Left kidney (tissue), 2 donors: ENCODE measurements around the gene GORASP2. TPM values are rescaled to one million over a fixed set of nuclear protein-coding genes. Genes with fewer than 3 reads are reported as not detected.

Source experiments
- DNase-seq: peaks from one replicate; pipeline ENCODE4 v3.0.0-alpha.2; 2013
- polyA plus RNA-seq: library from polyadenylated mRNA; unstranded; fragments of 120-200 nt; gene quantifications from one replicate; pipeline ENCODE4 v1.2.1, GENCODE V29; 2013; ENCODE audit not compliant: insufficient read length

Gene GORASP2
- polyA plus RNA-seq, 1 donor, result 84.8 TPM

DNA sequence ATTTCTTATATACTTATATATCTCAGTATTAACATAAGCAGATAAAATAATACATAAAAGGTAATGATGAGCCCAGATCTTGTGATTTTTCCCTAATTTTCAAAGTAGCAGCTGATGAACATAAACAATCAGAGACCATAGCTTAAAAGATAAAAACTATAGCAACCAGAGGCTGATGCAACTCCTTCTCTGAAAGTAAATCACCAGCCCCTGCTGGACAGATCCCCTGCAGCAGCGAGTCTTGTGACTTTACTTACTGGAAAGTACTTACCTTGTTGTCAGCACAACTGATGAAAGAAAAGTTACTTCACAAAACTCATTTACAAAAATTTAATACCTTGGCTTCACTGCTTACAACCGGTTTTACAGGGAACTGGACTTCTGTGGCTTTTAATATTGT is 67.3 kb downstream of the GORASP2 start:
- no peak for DNase-seq

DNA sequence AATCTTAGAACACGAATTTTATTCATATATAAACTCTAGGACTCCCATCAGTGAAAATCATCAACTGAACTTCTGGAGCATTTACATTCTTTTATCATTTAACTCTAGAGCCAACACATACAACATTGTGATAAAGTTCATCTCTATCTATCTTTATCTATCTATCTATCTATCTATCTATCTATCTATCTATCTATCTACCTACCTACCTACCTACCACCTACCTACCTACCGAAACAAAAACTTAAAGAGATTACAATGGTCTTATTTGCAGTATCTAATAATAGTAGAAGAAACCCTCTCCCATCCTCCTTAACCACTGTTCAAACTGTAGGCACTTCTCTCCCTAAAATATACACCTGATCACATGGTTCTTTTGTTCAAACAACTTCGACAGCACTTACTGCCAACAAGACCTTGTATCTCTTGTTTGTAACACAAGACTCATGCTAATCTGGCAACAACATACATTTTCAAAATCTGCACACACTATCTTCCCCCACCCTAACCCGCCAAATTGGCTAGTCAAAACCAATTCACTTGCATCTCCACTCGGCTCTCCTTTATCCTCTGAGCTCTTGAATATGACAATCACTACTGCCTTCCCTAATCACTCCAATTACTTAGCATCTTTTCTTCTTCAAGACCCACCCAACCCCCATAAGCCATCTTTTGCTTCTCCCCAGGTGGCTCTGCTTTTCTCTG is 69.0 kb downstream of the GORASP2 start:
- no peak for DNase-seq

DNA sequence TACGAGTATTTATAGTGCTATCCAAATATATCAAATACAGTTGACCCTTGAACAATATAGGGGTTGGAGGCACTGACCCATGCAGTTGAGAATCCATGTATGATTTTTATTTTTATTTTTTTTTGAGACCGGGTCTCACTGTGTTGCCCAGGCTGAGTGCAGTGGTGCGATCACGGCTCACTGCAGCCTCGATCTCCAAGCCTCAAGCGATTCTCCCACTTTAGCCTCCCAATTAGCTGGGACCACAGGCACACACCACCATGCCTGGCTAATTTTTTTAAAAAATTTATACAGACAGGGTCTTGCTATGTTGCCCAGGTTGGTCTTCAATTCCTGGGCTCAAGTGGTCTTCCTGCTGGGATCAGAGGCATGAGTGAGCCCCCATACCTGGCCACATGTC is 70.6 kb downstream of the GORASP2 start:
- no peak for DNase-seq

DNA sequence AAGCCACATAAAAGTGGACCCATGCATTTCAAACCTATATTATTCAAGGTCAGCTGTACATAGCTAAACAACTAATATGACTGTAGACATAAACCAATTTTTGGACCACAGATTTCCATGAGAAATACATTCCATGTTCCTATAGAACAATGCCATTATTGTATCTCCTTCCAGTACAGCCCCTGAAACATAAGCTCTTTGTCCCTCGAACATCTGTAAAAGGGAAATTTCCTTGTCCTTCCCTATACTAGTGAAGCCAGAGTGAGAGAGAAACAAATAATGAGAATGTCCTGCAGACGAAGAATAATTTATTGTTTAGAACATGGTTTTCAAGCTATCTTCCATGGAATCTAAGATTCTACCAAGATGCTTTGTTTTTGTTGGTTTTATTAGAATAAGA is 75.3 kb downstream of the GORASP2 start:
- no peak for DNase-seq

DNA sequence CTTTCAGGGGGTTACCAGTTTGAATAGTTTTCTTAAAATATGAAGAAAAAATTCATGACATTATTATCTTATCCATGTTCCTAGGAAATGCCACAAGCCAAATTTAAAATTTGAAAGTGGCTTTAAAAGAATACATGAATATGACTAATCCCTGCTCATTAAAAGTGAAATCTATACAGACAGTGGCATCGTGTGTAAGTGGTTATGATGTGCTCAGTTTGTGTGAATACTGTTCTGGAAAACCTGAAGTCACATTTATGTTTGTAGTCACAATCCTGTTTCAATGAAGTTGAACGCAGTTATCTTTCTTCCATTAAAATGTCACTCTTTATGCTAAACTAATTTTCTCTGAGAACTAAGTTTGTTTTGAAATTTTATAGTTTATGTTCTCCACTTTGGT is 75.8 kb downstream of the GORASP2 start:
- no peak for DNase-seq

DNA sequence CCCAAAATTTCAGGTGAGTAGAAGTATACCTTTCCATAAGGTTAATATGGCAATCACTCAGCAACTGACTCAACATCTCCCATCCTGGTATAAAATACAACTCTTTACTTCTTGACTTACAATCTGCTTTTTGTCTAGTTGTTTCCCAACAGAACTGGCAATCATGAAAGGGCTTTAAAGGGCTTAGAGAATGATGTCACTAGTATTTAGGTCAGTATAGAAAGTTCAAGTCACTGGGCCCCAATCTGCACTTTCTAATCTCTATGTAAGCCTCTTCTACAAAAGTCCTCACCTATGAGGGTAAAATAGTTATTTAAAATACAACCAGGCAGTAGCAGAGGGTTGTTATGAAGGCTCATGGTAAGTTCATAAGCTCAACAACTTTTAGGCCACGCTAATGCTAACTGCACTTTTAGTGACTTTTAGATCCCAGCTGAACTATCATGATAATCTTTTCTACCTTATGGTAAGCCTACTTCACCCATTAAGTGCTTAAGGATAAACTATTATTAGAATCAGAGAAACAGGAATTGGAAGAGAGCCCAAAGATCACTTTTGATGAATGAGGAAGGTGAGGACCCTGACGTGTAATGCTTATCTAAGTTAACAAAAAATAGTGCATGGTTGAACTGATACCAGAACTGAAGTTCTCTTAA is 79.6 kb downstream of the GORASP2 start:
- DNase-seq, result no peak

DNA sequence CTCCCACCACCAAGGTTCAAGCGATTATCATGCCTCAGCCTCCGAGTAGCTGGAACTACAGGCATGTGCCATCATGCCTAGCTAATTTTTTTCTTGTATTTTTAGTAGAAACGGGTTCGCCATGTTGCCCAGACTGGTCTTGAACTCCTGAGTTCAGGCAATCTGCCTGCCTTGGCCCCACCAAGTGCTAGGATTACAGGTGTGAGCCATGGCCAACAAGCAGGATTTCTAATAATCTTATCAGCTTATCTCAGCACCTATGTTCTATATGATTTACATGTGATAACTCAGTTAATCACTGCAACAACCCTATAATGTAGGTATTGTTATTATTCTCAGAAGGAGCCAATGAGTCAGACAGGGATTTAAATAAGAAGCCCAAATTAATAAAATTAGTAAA is 80.3 kb downstream of the GORASP2 start:
- no peak for DNase-seq

DNA sequence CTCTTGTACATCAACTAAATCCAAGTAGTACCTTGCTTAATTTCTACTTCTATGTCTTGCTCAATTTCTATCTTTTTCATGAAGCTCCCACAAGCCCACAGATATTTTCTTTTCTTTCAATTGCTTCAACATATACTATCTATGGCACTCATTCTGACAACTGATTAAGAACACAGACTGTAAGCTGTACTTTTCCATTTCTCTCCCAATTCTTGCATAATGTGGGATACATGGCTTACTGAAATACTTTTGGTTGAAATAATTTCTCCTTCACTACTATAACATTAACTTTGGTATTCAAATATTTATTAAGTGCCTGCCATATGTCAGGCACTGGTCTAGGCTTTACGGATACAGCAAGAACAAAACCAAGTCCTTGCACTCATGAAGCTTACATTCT is 84.8 kb downstream of the GORASP2 start:
- no peak for DNase-seq

DNA sequence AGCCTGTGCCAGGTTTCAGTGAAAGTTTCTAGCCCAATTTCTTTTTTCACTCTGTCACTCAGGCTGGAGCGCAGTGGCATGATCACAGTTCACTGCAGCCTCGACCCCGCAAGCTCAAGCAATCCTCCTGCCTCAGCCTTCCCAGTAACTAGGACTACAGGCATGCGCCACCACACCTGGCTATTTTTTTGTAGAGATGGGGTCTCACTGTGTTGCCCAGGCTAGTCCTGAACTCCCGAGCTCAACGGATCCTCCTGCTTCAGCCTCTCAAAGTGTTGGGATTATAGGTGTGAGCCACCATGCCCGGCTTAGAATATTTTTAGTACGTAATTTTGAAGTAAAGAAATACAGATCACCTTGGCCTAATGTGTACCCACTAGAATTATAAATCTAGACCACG is 87.1 kb downstream of the GORASP2 start:
- DNase-seq, result no peak

Other genes starting within 250 kb of the GORASP2 start
- 0.47 TPM for gene SP5, start 213.9 kb upstream of the GORASP2 start, polyA plus RNA-seq
- 2.4 TPM for gene ERICH2, start 158.9 kb upstream of the GORASP2 start, polyA plus RNA-seq
- 1.4 TPM for gene GAD1, start 112.4 kb upstream of the GORASP2 start, polyA plus RNA-seq
- gene TLK1, start 231.6 kb downstream of the GORASP2 start, polyA plus RNA-seq, result 64.0 TPM